Ishikawa (cell line): ENCODE results near the gene CCDC183.

Experiments used
- CEBPB ChIP-seq: IDR thresholded peaks from 2 replicates; pipeline ENCODE4 v1.6.1; 2012
- CREB1 ChIP-seq: IDR thresholded peaks from 2 replicates; pipeline ENCODE4 v1.6.1; 2012; ENCODE audit warnings: low read depth
- EP300 ChIP-seq: IDR thresholded peaks from 2 replicates; pipeline ENCODE4 v1.6.1; 2012; ENCODE audit warnings: borderline replicate concordance
- FOXM1 ChIP-seq: IDR thresholded peaks from 2 replicates; pipeline ENCODE4 v1.6.1; 2012; ENCODE audit warnings: low read depth, borderline replicate concordance
- MAX ChIP-seq: IDR thresholded peaks from 2 replicates; pipeline ENCODE4 v1.6.1; 2012
- REST ChIP-seq: IDR thresholded peaks from 2 replicates; pipeline ENCODE4 v1.6.1; 2012; ENCODE audit warnings: low read depth, mild to moderate bottlenecking
- TCF12 ChIP-seq: IDR thresholded peaks from 2 replicates; pipeline ENCODE4 v1.6.1; 2012; ENCODE audit warnings: low read depth
- USF1 ChIP-seq: IDR thresholded peaks from 2 replicates; pipeline ENCODE4 v1.6.1; 2012
- YY1 ChIP-seq: IDR thresholded peaks from 2 replicates; pipeline ENCODE4 v1.6.1; 2012; ENCODE audit warnings: low read depth

GRCh38 chr9:136806631-136807201, 10.6 kb downstream of the CCDC183 start:
- no peak for TF ChIP-seq MAX
- TF ChIP-seq REST = no peak
- TF ChIP-seq YY1 = no peak
- TF ChIP-seq EP300 = no peak
- no peak for TF ChIP-seq FOXM1
- no peak for TF ChIP-seq CREB1
- no peak for TF ChIP-seq USF1
- TF ChIP-seq CEBPB = no peak
- TF ChIP-seq TCF12 = no peak
